Measurements from ENCODE around the gene PAIP2.
"Not testable (repeated sequence)": the region's sequence is repeated elsewhere in the genome, so short reads cannot be mapped to it uniquely, and the experiment has no call there.

PAIP2 gene

GRCh38 chr5:139341689-139342422, at the start of gene PAIP2:
PAIP2 (plus strand) TSS chr5:139341854; CDS start chr5:139363785, 21,931 bp downstream.
- peak; percentile 95 for DNase-seq

- no peak for DNase-seq
Measured at GRCh38 chr5:139293202-139293506, 48.5 kb upstream of the PAIP2 start.

GRCh38 chr5:139293507-139294373, 47.9 kb upstream of the PAIP2 start, which contains the start of gene MATR3:
MATR3 (plus strand) TSS chr5:139293740; CDS start chr5:139307416, 13,676 bp downstream.
- DNase-seq, result peak; percentile 86

GRCh38 chr5:139294374-139295165, 47.1 kb upstream of the PAIP2 start:
- DNase-seq, result peak; percentile 37

GRCh38 chr5:139295346-139296057, 46.2 kb upstream of the PAIP2 start:
- no peak for DNase-seq

GRCh38 chr5:139296198-139296597, 45.5 kb upstream of the PAIP2 start:
- DNase-seq, result no peak

- no peak for DNase-seq
Measured at GRCh38 chr5:139296862-139297326, 44.8 kb upstream of the PAIP2 start.

- no peak for DNase-seq
Measured at GRCh38 chr5:139297439-139298133, 44.1 kb upstream of the PAIP2 start.

GRCh38 chr5:139298242-139298641, 43.4 kb upstream of the PAIP2 start:
- no peak for DNase-seq

GRCh38 chr5:139299486-139299885, 42.2 kb upstream of the PAIP2 start:
- DNase-seq, result no peak

GRCh38 chr5:139301808-139302499, 39.7 kb upstream of the PAIP2 start:
- DNase-seq, result no peak

- no peak for DNase-seq
Measured at GRCh38 chr5:139304391-139305324, 37.0 kb upstream of the PAIP2 start.

GRCh38 chr5:139306197-139306596, 35.5 kb upstream of the PAIP2 start:
- DNase-seq, result no peak

GRCh38 chr5:139306628-139307379, 34.9 kb upstream of the PAIP2 start:
- DNase-seq, result no peak

GRCh38 chr5:139308797-139309196, 32.9 kb upstream of the PAIP2 start:
- no peak for DNase-seq

- DNase-seq, result not testable (repeated sequence)
Measured at GRCh38 chr5:139310715-139311186, 30.9 kb upstream of the PAIP2 start.

- no peak for DNase-seq
Measured at GRCh38 chr5:139312075-139312474, 29.6 kb upstream of the PAIP2 start.

- DNase-seq, result no peak
Measured at GRCh38 chr5:139314276-139314675, 27.4 kb upstream of the PAIP2 start.

- DNase-seq, result no peak
Measured at GRCh38 chr5:139315056-139315615, 26.5 kb upstream of the PAIP2 start.
